HFFc6 (cell line): ENCODE data around the gene SMIM35. TPM values are rescaled to one million over a fixed set of nuclear protein-coding genes. Genes with fewer than 3 reads are reported as not detected.

Experiments
- DNase-seq: peaks from one replicate; pipeline ENCODE4 v3.0.0-alpha.2; 2018
- H3K27ac Mint-ChIP-seq: 2 replicates; pipeline ENCODE4 v1.8.0; 2020; ENCODE audit warnings: mild to moderate bottlenecking, mixed read lengths
- H3K27me3 Mint-ChIP-seq: 2 replicates; pipeline ENCODE4 v1.8.0; 2021; ENCODE audit warnings: mild to moderate bottlenecking, moderate library complexity, mixed read lengths; ENCODE audit not compliant: insufficient read depth
- H3K36me3 Mint-ChIP-seq: 2 replicates; pipeline ENCODE4 v1.8.0; 2021; ENCODE audit warnings: low read depth, mixed read lengths
- H3K4me1 Mint-ChIP-seq: 2 replicates; pipeline ENCODE4 v1.8.0; 2020; ENCODE audit warnings: low read depth, mixed read lengths
- H3K4me3 Mint-ChIP-seq: 2 replicates; pipeline ENCODE4 v1.8.0; 2020; ENCODE audit warnings: mild to moderate bottlenecking, moderate library complexity, mixed read lengths
- H3K9me3 Mint-ChIP-seq: 2 replicates; pipeline ENCODE4 v1.8.0; 2020; ENCODE audit warnings: mild to moderate bottlenecking, mixed read lengths
- CTCF ChIP-seq: fragments of 200-600 bp; sonication (generic); IDR thresholded peaks from 2 replicates; pipeline ENCODE4 v1.5.0; 2021; ENCODE audit warnings: antibody characterized with exemption, mild to moderate bottlenecking
- total RNA-seq, 6 experiments: library from RNA; stranded (reverse); fragmentation: NEBNext Ultra II Directional; extraction: Animal tissue kit (Norgen Biotek cat#: 25700); gene quantifications; 2 replicates in 1 of 6; 3 replicates in 5 of 6; pipeline ENCODE4 v1.2.3, GENCODE V29; 2021

SMIM35 gene
- total RNA-seq, 6 experiments from 2014 or later: not detected

- no peak for TF ChIP-seq CTCF
- DNase-seq: no peak
- no peaks in the 10 kb centered on the region for H3K36me3 Mint-ChIP-seq
- H3K4me1 Mint-ChIP-seq: no peaks in the 10 kb centered on the region
- no peak overlapping the region for H3K27ac Mint-ChIP-seq
- H3K9me3 Mint-ChIP-seq: no peaks in the 10 kb centered on the region
- H3K27me3 Mint-ChIP-seq: peaks cover 42% of the 10 kb centered on the region
- H3K4me3 Mint-ChIP-seq: no peak overlapping the region
These were observed 79.7 kb downstream of the SMIM35 start for GRCh38 chr11:118007040-118007439.

GRCh38 chr11:118006153-118006534, 80.6 kb downstream of the SMIM35 start:
- H3K27ac Mint-ChIP-seq: no peak overlapping the region
- H3K4me1 Mint-ChIP-seq: no peaks in the 10 kb centered on the region
- DNase-seq: no peak
- peaks cover 44% of the 10 kb centered on the region for H3K27me3 Mint-ChIP-seq
- H3K9me3 Mint-ChIP-seq: no peaks in the 10 kb centered on the region
- H3K4me3 Mint-ChIP-seq: no peak overlapping the region
- no peak for TF ChIP-seq CTCF
- no peaks in the 10 kb centered on the region for H3K36me3 Mint-ChIP-seq

- no peak overlapping the region for H3K27ac Mint-ChIP-seq
- no peak overlapping the region for H3K4me3 Mint-ChIP-seq
- no peak for DNase-seq
- no peak for TF ChIP-seq CTCF
- peaks cover 42% of the 10 kb centered on the region for H3K27me3 Mint-ChIP-seq
- H3K36me3 Mint-ChIP-seq: no peaks in the 10 kb centered on the region
- H3K4me1 Mint-ChIP-seq: no peaks in the 10 kb centered on the region
- no peaks in the 10 kb centered on the region for H3K9me3 Mint-ChIP-seq
These were observed 81.3 kb downstream of the SMIM35 start for GRCh38 chr11:118005224-118006152.

DNA sequence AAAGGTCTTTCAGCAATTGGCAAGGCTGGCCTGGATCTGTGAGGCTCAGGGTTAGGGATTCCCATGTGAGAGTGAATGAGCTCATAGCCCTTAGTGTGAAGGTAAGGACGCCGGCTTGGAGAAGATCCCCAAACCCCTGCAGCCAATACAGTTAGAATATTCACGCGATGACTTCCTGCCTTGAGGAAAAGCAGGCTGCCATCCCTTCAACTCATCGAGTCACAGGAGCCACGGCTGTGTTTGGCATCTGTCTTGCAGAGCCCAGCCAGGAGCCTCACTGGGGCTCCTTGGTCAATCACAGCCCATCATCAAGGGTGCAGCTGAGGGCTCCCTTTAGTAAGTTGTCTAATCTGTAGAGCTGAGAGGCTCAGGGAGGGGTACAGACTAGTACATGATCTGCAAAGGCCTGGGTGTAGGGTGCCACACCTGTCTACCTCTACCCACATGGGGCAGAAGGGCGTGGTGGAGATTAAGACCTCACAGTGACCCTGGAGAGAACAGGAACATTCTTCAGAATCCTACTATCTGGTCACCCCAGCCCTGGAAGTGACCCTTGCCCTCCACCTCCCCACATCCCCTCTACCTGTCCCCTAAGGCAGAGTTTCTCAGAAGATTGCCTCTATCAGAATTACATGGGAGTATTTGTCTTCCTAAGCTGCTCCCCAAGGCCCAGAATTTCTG, 82.1 kb downstream of the SMIM35 start:
- Mint-ChIP-seq H3K36me3 (no peaks in the 10 kb centered on the region), H3K4me3 (no peak overlapping the region), H3K27me3 (peaks cover 38% of the 10 kb centered on the region), H3K9me3 (no peaks in the 10 kb centered on the region), H3K4me1 (no peaks in the 10 kb centered on the region), H3K27ac (no peak overlapping the region)
- no peak for TF ChIP-seq CTCF
- DNase-seq: no peak

DNA sequence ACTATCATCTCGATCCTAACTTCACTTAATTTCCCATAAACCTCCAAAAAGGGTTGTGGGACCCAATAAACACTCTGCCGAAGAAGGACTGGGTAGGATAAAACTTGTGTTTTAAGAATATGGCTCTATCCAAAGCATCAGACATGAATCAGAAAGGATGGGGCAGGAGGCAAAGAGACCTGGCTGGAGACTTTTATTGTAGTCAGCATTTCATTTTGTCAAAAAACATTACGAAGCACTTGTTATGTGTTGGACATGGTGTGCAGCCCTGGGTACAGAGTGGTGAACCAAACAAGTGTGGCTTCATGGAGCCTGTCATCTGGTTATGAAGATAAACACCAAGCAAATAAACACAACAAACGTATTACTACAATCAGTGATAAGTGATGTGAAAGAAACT, 83.3 kb downstream of the SMIM35 start:
- Mint-ChIP-seq H3K27me3 (peaks cover 38% of the 10 kb centered on the region), H3K36me3 (no peaks in the 10 kb centered on the region), H3K9me3 (no peaks in the 10 kb centered on the region), H3K4me1 (no peaks in the 10 kb centered on the region), H3K27ac (no peak overlapping the region), H3K4me3 (no peak overlapping the region)
- no peak for DNase-seq
- no peak for TF ChIP-seq CTCF
